ENCODE measurements around the gene LY9.

LY9 gene

DNA sequence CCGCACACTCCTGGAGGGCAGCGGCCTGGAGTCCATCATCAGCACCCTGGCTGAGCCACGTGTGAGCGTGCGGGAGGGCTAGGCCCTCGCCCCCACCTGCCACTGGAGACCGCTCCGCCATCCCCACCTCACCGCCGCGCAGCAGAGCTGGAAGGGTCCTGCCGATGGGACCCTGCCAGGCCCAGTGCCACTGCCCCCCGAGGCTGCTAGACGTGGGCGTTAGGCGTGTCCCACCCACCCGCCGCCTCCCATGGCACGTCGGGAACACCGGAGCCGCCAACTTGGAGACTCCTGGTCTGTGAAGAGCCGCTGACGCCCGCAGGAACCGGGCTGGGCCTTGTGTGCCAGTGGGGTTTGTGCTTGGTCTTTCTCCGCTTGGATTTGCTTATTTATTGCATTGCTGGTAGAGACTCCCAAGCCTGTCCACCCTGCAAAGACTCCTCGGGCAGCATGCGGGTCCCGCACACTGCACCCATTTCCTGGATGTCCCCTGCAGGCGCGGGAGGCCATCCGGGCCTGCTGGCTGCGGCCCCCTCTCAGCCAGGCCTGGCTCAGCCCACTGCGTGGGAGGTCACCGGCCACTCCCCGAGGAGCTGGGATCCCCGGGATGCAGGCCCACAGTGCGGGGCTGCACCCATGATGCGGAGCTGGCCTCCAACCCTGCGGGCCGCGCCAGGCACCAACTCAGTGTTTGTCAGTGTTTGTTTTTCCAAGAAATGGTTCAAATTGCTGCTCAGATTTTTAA, 6.0 kb downstream of the LY9 start:
- DNase-seq (ENCODE audit: low read depth in 2 of 2), result no peak

DNA sequence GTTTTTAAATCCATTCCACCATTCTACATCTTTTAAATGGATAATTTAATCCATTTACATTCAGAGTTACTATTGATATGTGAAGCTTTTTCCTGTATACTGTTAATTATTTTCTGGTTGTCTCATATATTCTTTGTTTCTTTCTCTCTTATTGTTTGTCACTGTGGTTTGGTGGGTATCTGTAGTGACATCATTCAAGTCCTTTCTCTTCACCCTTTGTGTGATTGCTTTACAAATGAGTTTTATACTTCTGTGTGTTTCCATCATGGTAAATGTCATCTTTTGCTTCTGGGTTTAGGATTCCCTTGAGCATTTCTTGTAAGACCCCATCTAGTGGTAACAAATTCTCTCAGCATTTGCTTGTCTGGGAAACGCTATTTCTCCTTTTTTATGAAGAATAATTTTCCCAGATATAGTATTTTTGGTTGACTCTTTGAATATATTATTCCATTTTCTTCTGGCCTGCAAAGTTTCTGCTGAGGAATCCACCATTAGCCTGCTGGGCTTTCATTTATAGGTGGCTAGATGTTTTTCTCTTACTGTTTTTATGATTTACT, 10.2 kb downstream of the LY9 start:
- no peak for DNase-seq (ENCODE audit: low read depth in 2 of 2)

DNA sequence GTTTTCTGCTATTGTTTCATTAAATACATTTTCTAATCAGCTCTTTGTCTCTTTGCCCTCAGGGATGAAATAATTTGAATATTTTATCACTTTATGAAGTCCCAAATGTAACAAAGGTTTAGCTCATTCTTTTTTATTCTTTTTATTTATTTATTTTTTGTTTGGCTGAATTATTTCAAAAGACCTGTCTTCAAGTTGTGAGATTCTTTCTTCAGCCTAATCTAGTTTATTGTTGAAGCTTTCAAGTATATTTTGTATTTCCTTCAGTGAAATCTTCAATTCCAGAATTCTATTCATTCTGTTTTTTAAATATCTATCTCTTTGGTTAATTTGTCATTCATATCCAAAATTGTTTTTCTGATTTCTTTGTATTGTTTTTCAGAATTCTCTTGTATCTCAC, 10.8 kb downstream of the LY9 start:
- no peak for DNase-seq (ENCODE audit: low read depth in 2 of 2)

DNA sequence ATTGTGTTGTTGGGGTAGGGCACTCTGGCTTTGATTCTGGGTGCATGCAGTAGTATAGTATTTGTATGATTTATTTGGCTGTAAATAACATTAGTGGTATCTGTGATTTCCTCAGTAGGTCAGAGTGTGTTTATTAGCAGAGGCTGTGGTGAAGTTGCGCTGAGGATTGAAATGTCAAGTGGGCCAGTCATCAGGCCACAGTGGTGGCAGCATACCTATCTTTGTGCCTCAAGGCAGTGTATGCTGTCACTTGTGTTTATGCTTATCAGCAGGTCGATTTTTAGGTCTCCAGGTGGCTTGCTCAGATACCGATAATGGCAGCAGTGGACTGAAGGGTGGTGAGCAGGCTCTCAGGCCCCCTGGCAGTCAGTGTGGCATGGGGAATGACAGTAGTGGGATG, 11.3 kb downstream of the LY9 start:
- DNase-seq (ENCODE audit: low read depth in 2 of 2), result no peak

DNA sequence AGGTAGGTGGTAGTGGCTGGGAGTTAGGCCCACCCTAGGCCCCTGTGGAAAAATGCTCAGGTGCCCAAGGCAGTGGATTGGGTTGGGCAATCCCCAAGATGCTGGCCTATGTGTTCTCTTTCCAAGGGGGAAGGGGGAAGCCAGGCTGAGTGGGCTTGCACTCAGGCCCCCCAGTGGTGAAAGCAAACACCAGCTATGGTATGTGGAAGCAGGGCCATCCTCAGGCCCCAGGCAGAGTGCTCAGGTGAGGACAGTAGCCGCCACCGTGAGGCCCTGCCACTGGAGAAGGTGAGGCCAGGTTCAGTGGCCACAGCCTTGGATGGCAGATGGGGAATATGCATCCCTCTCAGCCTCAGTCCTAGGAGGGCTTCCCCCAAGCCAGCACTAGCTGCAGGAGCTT, 11.8 kb downstream of the LY9 start:
- no peak for DNase-seq (ENCODE audit: low read depth in 2 of 2)

DNA sequence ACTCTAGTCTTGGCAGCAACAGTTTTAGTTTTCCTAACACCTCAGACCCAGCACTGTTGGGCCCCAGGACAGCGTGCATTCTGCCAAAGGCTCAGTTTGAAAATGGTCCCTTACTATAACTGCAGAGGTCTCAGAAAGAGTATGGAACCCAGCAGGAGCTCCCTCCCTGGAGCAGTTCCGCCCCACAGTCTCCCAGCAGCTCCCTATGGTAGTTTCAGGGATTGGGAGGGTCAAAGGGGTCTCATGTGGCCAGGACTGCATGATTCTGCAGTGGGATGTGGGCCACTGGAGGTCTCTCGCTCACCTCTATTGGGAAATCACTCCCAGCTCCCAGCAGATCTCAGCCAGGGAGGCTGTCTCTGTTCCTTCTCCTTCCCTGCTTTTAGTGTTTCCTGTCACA, 12.3 kb downstream of the LY9 start:
- DNase-seq (ENCODE audit: low read depth in 2 of 2), result no peak

DNA sequence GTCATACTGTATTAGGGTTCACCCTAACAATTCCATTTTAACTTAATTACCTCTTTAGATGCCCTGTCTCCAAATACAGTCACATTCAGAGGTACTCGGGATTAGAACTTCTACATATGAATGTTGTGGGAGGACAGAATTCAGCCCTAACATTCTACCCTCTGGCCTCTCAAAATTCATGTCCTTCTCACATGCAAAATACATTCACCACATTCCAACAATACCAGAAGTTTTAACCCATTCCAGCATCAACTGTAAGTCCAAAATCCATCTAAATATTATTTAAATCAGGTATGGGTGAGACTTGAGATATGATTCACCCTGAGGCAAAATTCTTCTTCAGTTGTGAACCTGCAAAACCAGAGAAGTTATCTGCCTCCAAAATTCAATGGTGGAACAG, 14.5 kb downstream of the LY9 start:
- no peak for DNase-seq (ENCODE audit: low read depth in 2 of 2)

DNA sequence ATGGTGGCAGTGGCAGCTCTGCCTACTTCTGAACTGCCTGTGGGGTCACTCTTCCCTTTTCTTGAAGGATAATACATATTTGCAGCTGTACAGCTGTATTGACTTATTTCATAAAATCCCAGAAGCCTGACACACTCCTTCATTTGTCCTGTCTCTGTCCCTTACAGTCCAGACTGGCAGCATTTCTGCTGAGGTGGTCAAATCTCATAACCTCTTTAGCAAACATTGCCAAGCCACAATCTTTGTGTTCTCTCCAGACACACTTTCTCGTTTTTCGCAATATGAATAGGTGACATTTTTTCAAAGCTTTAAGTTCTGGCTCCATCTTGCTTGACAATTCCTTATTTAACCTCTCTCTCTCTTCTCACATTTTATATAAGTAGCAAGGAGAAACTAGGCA, 15.2 kb downstream of the LY9 start:
- DNase-seq (ENCODE audit: low read depth in 2 of 2), result no peak

DNA sequence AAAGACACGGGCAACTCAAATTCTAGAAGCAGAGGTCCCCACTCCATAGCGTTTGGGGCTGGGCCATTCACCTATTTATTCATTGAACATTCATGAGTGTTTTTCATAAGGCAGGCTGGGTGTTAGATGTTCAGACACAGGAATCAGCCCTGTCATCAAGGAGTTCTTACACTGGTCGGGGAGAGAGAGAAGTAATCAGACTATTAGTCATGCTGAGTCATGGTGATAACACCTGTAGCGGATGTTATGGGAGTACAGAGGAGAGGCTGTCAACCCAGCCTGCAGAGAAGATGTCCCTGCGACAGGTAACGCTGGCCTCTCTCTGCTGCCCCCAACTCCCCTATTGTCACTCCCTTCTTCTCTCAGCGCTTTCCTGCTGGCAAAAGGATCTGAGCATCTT, 17.2 kb downstream of the LY9 start:
- no peak for DNase-seq (ENCODE audit: low read depth in 2 of 2)

DNA sequence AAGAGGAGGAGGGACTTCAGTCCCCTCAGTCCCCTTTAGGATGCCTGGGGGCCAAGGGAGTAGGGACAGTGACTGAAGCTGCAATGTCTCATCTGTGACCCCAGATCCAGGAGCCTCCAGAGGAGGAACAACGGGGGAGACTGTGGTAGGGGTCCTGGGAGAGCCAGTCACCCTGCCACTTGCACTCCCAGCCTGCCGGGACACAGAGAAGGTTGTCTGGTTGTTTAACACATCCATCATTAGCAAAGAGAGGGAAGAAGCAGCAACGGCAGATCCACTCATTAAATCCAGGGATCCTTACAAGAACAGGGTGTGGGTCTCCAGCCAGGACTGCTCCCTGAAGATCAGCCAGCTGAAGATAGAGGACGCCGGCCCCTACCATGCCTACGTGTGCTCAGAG, 18.3 kb downstream of the LY9 start:
- DNase-seq (ENCODE audit: low read depth in 2 of 2), result no peak

DNA sequence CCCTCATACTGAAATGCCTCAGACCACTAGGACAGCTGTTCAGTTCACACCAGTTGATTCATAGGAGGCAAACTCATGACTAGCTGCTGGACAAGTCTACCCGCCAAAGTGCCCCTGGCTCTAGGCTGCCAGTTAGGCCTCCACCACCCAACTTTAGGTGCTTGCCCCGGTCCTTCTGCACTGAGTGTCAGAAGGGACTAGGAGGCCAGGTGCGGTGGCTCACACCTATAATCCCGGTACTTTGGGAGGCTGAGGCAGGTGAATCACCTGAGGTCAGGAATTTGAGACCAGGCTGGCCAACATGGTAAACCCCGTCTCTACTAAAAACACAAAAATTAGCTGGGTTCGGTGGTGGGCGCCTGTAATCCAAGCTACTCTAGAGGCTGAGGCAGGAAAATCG, 18.9 kb downstream of the LY9 start:
- DNase-seq (ENCODE audit: low read depth in 2 of 2), result no peak

DNA sequence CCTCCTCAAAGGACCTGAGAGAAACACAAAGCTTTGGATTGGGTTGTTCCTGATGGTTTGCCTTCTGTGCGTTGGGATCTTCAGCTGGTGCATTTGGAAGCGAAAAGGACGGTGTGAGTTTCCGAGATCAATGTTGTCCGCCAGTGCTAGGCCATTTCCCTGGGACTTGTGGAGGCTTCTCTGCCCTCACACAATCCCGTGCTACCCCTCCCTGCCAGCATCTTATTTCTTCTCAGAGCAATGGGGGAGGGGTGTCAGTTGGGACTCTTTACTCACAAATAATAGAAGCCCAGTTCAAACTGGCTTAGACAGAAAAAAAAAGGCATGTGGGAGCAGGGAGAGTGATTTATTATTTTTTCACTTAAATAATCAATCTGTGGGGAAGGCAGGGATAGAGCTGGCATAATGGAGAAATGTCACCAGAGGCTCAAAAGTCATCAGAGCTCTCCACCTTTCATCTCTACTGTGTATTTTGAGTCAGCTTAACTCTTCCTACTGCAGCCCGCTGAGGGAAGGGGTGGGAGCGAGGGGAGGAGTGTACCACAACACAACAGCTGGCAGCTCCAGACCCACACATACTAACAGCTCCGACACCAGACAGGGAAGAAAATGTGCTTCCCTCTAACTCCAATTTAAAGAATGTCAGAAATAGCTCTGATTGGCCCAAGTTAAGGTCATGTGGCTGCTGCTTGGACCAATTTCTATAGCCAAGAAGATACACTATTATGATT, 22.4 kb downstream of the LY9 start:
- no peak for DNase-seq (ENCODE audit: low read depth in 2 of 2)

DNA sequence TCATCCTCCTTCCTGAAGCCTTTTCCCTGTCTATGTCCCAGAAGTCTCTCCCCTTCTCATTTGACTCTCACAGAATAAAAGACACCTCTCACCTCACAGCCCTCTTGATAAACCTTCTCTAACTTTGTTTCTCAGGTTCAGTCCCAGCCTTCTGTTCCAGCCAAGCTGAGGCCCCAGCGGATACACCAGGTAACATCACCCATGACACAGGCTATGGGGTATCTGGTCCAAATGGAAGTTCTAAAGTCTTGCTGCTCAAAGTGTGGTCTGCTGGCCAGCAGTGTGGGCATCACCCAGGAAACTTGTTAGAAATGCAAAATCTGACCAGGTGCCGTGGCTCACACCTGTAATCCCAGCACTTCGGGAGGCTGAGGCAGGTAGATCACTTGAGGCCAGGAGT, 23.2 kb downstream of the LY9 start:
- DNase-seq (ENCODE audit: low read depth in 2 of 2), result no peak

DNA sequence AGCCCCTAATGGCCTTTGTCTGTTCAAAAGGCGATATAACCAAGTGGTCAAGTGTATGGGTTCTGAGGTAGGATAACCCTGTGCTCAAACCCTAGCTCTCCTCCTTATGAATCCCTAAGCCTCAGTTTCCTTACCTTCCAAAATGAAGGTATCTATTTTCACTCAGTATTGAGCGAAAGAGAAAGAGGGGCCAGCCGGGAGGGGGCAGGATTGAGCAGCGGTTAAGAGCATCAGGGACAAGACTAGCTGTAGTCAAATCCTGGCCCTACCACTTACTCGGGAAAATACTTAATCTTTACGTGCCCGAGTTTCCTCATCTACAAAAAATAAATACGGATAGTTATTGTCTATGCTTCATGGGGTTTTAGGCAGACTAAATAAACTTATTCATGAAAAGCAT, 25.7 kb downstream of the LY9 start:
- no peak for DNase-seq (ENCODE audit: low read depth in 2 of 2)

DNA sequence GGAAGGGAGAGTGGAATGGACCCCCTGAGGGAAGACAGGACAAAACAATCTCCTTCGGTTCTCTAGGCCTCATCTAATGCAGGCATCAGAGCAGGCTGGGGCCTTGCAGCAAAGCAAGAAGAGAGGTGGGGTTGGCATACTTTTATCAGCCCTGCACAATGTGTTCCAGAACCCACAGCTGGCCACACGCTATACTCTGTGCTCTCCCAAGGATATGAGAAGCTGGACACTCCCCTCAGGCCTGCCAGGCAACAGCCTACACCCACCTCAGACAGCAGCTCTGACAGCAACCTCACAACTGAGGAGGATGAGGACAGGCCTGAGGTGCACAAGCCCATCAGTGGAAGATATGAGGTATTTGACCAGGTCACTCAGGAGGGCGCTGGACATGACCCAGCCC, 27.3 kb downstream of the LY9 start:
- no peak for DNase-seq (ENCODE audit: low read depth in 2 of 2)

DNA sequence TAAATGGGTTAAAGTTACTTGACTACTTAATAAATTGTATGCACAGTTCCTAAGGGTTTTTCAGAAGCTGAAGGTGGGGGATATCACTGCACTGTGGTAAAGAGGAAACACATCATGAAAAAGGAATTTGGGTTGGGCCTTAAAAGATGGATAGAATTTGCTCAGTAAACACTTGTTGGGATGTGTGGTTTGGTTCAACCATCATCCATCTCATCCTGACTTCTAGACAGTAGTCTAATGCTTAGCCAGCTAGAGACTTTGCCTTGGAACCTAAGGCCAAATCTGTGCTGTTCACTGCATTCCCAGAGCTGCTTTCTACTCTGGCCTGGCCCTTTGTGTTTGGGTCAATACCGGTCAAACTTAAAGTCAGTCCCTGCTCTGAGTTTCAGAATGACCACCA, 30.6 kb downstream of the LY9 start:
- no peak for DNase-seq (ENCODE audit: low read depth in 2 of 2)

DNA sequence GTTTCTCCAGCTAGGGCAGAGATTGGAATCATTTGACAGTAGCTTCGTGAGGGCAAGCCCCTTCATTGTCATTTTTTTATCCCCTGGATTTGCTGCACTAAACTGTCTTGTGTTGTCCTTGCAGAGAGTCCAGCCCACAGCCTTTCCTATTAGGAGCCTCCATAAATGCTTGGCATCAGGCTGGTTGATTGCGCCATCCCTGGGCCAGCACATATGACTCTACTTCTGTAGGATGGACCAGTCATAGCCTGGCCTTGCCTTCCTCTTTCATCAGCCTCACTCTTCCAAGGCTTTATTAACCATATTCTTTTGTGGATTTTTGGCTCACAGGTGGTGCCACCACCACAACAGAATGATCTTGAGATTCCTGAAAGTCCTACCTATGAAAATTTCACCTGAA, 31.4 kb downstream of the LY9 start:
- DNase-seq (ENCODE audit: low read depth in 2 of 2), result no peak

DNA sequence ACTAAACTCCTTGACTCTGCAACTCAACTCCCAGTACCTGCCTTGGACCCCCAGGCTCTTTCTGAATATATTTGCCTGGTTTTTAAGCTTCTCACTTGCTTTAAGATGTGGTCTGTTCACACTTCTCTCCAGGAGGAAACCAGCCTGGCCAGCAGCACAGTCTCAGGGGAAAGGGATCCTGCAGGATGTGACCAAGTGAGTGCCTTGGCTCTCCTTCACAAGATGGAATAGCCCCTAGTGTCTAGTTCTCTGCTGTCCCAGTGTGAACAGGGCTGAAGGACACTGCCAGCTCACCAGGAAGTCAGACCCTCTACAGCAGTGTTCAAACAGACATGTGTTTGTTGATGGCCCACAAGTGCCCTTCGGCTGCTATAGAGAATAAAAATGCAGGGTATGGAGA, 33.8 kb downstream of the LY9 start:
- DNase-seq (ENCODE audit: low read depth in 2 of 2), result no peak

DNA sequence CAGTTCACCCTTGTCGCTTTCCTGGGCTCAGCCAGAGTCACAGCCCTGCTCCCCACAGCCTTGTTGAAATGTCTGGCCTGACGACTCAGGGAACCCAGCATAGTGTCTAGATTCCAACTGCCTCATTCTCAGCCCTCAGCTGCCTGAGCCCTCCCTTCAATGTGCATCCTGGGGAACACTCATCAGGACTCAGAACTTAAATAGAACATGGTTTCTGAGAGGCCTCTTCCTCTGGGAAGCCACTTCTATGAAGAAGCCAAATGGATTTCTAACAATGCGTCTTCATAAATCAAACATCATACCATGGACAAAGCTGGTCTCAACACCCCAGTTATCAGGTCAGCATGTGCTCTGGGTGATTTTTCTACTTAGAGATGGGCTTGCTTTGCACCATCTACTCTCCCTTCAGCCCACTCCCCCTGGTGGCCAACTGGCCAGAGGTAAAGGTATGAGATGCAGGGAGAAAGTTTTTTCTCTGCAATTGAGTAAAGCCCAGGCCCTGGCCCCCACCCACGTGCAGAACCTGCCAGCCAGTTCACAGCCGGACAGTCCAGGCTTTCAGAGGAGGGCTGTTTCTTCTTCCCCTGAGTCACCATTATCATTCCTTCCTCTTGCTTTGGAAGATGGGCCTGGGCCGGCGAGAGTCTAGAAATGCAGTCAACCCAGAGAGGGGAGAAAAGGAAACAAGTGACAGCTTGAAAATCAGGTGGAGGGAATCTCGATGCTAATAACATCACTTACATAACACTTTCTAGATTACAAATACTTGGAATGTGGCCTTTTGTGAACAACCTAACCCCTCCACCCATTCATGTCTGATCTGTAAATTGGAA, 34.6 kb downstream of the LY9 start:
- DNase-seq (ENCODE audit: low read depth in 2 of 2), result peak; percentile 37 to 64

DNA sequence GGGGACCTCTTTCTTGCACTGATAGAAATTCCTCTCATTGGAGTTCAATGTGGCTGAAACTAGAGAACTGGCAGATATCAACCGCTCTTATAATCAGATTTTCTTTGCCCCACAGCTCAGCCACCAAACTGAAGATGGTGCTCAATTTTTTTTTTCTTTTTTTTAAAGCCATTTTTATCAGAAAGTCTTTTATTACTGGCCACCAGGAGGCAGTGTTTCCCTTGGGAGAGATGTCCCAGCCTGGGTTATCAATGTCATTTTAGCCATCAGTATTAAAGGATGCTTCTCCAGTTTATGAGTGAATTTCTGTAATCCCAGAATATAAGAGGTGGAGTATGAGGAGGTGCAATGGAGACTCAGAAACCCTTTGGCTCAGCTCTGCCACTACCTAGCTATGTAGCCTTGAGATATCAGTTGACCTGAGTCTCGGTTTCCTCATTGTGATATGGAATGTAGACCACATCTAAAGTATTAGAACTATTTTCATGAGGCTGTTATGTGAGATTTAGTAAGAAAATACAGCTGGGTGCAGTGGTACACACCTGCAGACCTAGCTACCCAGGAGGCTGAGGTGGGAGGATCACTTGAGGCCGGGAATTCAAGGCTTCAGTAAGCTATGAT, 39.1 kb downstream of the LY9 start:
- no peak for DNase-seq (ENCODE audit: low read depth in 2 of 2)

DNA sequence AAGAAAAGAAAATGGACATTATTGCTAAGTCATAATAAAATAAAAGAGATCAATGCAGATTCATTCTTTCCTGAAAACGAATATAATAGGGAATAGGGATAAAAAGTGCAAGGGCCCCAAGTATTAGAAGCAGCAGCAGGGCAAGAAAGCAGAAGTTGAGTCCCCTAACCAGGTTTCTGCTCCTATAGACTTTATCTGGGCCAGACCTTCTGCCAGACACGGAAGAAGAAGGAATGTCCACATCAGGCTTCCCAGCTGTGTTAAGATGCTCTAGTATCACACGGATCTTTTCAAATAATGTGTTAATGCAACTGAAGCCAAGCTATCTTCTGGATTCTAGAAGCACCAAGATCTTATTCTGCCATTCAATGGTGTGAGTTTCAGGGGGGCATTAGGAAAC, 39.8 kb downstream of the LY9 start:
- no peak for DNase-seq (ENCODE audit: low read depth in 2 of 2)

DNA sequence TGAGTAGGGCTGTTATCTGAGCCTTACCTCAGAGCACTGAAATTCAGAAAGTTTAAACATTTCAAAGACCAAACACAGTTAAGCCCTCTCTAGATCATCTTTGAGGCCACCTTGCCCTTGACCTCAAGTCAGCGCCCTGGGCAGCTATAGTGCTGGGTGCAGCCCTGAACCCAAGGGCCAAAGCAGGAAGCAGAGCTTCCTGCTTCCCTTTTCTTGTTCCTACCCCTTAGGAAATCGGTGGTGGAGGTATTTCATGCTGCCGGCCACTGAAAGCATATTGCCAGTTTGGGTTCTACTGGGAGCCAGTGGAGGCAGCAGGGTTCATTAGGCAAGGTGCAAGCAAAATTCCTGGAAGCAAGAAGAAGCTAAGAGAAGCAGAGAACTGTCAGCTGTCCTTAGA, 40.6 kb downstream of the LY9 start:
- no peak for DNase-seq (ENCODE audit: low read depth in 2 of 2)

All from stimulated activated CD8-positive, alpha-beta memory T cell treated with anti-CD3 and anti-CD28 coated beads, Interleukin-15, amount 100 ng/mL, for 4 hours (primary cell).